HG02870 (cell line): Measurements from ENCODE around the gene POU2F2.

Experiments used
- ATAC-seq: cut with Tn5 transposase; IDR thresholded peaks from one replicate; pipeline ENCODE4 v1.9.1; 2021; ENCODE audit warnings: mild to moderate bottlenecking, moderate library complexity; ENCODE audit not compliant: unreplicated experiment

Gene POU2F2

GRCh38 chr19:42132030-42132628 lies at the start of gene POU2F2:
POU2F2 (minus strand) TSS chr19:42132446; CDS start chr19:42132411, 35 bp downstream.
- ATAC-seq: peak; percentile 45

- ATAC-seq: no peak
Observed at GRCh38 chr19:42178791-42179674, 46.8 kb upstream of the POU2F2 start.

- no peak for ATAC-seq
Observed at GRCh38 chr19:42177686-42178019, 45.4 kb upstream of the POU2F2 start.

- ATAC-seq: no peak
Observed at GRCh38 chr19:42176990-42177685, 44.9 kb upstream of the POU2F2 start.

GRCh38 chr19:42176649-42176989 lies 44.4 kb upstream of the POU2F2 start:
- ATAC-seq: no peak

- no peak for ATAC-seq
Observed at GRCh38 chr19:42175952-42176648, 43.9 kb upstream of the POU2F2 start.

GRCh38 chr19:42174958-42175734 lies 42.9 kb upstream of the POU2F2 start:
- no peak for ATAC-seq

- ATAC-seq: no peak
Observed at GRCh38 chr19:42174188-42174587, 41.9 kb upstream of the POU2F2 start.

- ATAC-seq: no peak
Observed at GRCh38 chr19:42173695-42174094, 41.4 kb upstream of the POU2F2 start.

GRCh38 chr19:42172261-42172660 lies 40.0 kb upstream of the POU2F2 start:
- ATAC-seq: no peak

- ATAC-seq: no peak
Observed at GRCh38 chr19:42170715-42171114, 38.5 kb upstream of the POU2F2 start.

- ATAC-seq: no peak
Observed at GRCh38 chr19:42169486-42170413, 37.5 kb upstream of the POU2F2 start.

- ATAC-seq: no peak
Observed at GRCh38 chr19:42168206-42168605, 36.0 kb upstream of the POU2F2 start.

GRCh38 chr19:42166316-42166715 lies 34.1 kb upstream of the POU2F2 start:
- no peak for ATAC-seq

- ATAC-seq: no peak
Observed at GRCh38 chr19:42165146-42165545, 32.9 kb upstream of the POU2F2 start.

- no peak for ATAC-seq
Observed at GRCh38 chr19:42161616-42162263, 29.5 kb upstream of the POU2F2 start.

- no peak for ATAC-seq
Observed at GRCh38 chr19:42159942-42160341, 27.7 kb upstream of the POU2F2 start.

GRCh38 chr19:42158926-42159325 lies 26.7 kb upstream of the POU2F2 start:
- ATAC-seq: no peak

- ATAC-seq: no peak
Observed at GRCh38 chr19:42156571-42156970, 24.3 kb upstream of the POU2F2 start.
